Urinary bladder (tissue), 2 donors: ENCODE data around the gene ZNF429. TPM values are rescaled to one million over a fixed set of nuclear protein-coding genes. Genes with fewer than 3 reads are reported as not detected.

ENCODE experiments used
- polyA plus RNA-seq: library from polyadenylated mRNA; stranded (reverse); fragments of 200-250 nt; gene quantifications from one replicate; pipeline ENCODE4 v1.2.3, GENCODE V29; 2013
- total RNA-seq: library from RNA; depleted of rRNA; stranded (reverse); fragments of >200 nt; gene quantifications from one replicate; pipeline ENCODE4 v1.2.3, GENCODE V29; 2014
- donor health status: healthy.

Gene ZNF429
- total and polyA plus RNA-seq, 2 donors: 10.4 to 21.9 TPM

Other genes with a start within 250 kb of the ZNF429 start
- gene ZNF708, start 176.2 kb upstream of the ZNF429 start, total RNA-seq: 37.9 TPM
- gene ZNF708, start 176.2 kb upstream of the ZNF429 start, polyA plus RNA-seq: 3.7 TPM
- gene ZNF738, start 146.6 kb upstream of the ZNF429 start, total RNA-seq: 18.7 TPM
- 5.2 TPM for gene ZNF738, start 146.6 kb upstream of the ZNF429 start, polyA plus RNA-seq
- gene ZNF493, start 108.5 kb upstream of the ZNF429 start, total RNA-seq: 72.2 TPM
- gene ZNF493, start 108.5 kb upstream of the ZNF429 start, polyA plus RNA-seq: 5.6 TPM